ENCODE data around the gene STRN3. TPM values are rescaled to one million over a fixed set of nuclear protein-coding genes. Genes with fewer than 3 reads are reported as not detected.

The STRN3 gene
- total RNA-seq, 2 experiments from 2014 or later, result 25.2 to 37.0 TPM

DNA sequence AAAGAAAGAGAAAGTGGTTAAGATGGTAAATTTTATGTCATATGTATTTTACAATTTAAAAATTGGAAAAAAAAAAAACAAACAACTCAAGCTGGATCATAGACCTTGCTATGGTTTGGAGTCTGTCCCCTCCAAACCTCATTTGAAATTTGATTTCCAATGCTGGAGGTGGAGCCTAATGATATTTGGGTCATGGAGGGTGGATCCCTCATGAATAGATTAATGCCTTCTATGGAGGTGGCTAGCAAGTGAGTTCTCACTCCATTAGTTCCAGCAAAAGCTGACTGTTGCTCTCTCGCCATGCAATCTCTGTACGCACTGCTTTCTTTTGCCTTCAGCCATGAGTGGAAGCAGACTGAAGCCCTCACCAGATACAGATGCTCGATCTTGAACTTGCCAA, 22.9 kb downstream of the STRN3 start:
- TF ChIP-seq CTCF (conservative IDR thresholded peaks at IDR 0.05; ENCODE audit: low read length), result no peak
- TF ChIP-seq EZH2phosphoT487 (IDR thresholded peaks at IDR 0.05; ENCODE audit: borderline replicate concordance, low read depth, low read length), result no peak
- Histone ChIP-seq H3K4me1 (ENCODE audit: insufficient read depth, low read length, poor library complexity, severe bottlenecking) (no peaks in the 10 kb centered on the region), H3K27ac (ENCODE audit: low read depth, low read length, poor library complexity, severe bottlenecking) (no peak overlapping the region), H4K20me1 (ENCODE audit: insufficient read depth, low read length) (no peaks in the 10 kb centered on the region), H2AFZ (ENCODE audit: low read length) (no peak overlapping the region), H3K9me2 (ENCODE audit: insufficient read depth, low read length) (no peaks in the 10 kb centered on the region), H3K4me2 (ENCODE audit: low read length) (no peak overlapping the region), H3K36me3 (ENCODE audit: insufficient read depth, low read length) (peaks cover 65% of the 10 kb centered on the region), H3K4me3 (ENCODE audit: low read depth, low read length, poor library complexity, severe bottlenecking) (no peak overlapping the region), H3K9me3 (ENCODE audit: low read length) (no peaks in the 10 kb centered on the region), H3K79me2 (ENCODE audit: insufficient read depth, low read depth, low read length) (peaks cover 77% of the 10 kb centered on the region)
- intact Hi-C loops (cut with micrococcal nuclease; ENCODE audit: unreplicated experiment), result no loop called here
- BruUV-seq (replicated peaks), result no TSS peak
- DNase-seq (ENCODE audit: low spot score), result no peak
- ChIA-PET CTCF (ENCODE audit: unreplicated experiment) (no interaction called here), POLR2A (interaction anchor here (0.6 to 1.1 kb wide), 2 partner anchors 13 to 74 kb away, joined by 5 read pairs; no protein-coding TSS in a partner anchor)

GRCh38 chr14:31001339-31001658, 24.9 kb downstream of the STRN3 start:
- no peak for DNase-seq (ENCODE audit: low spot score)
- H3K9me3 ChIP-seq (ENCODE audit: low read length), result no peaks in the 10 kb centered on the region
- no peaks in the 10 kb centered on the region for H4K20me1 ChIP-seq (ENCODE audit: insufficient read depth, low read length)
- BruUV-seq (replicated peaks), result no TSS peak
- peaks cover 81% of the 10 kb centered on the region for H3K79me2 ChIP-seq (ENCODE audit: insufficient read depth, low read depth, low read length)
- TF ChIP-seq CTCF (conservative IDR thresholded peaks at IDR 0.05; ENCODE audit: low read length) (no peak), EZH2phosphoT487 (IDR thresholded peaks at IDR 0.05; ENCODE audit: borderline replicate concordance, low read depth, low read length) (no peak)
- peaks cover 58% of the 10 kb centered on the region for H3K36me3 ChIP-seq (ENCODE audit: insufficient read depth, low read length)
- no peak overlapping the region for H3K27ac ChIP-seq (ENCODE audit: low read depth, low read length, poor library complexity, severe bottlenecking)
- H3K4me3 ChIP-seq (ENCODE audit: low read depth, low read length, poor library complexity, severe bottlenecking), result no peak overlapping the region
- H2AFZ ChIP-seq (ENCODE audit: low read length), result no peak overlapping the region
- ChIA-PET POLR2A (no interaction called here), CTCF (ENCODE audit: unreplicated experiment) (no interaction called here)
- no peaks in the 10 kb centered on the region for H3K9me2 ChIP-seq (ENCODE audit: insufficient read depth, low read length)
- intact Hi-C loops (cut with micrococcal nuclease; ENCODE audit: unreplicated experiment), result no loop called here
- no peak overlapping the region for H3K4me2 ChIP-seq (ENCODE audit: low read length)
- no peaks in the 10 kb centered on the region for H3K4me1 ChIP-seq (ENCODE audit: insufficient read depth, low read length, poor library complexity, severe bottlenecking)

DNA sequence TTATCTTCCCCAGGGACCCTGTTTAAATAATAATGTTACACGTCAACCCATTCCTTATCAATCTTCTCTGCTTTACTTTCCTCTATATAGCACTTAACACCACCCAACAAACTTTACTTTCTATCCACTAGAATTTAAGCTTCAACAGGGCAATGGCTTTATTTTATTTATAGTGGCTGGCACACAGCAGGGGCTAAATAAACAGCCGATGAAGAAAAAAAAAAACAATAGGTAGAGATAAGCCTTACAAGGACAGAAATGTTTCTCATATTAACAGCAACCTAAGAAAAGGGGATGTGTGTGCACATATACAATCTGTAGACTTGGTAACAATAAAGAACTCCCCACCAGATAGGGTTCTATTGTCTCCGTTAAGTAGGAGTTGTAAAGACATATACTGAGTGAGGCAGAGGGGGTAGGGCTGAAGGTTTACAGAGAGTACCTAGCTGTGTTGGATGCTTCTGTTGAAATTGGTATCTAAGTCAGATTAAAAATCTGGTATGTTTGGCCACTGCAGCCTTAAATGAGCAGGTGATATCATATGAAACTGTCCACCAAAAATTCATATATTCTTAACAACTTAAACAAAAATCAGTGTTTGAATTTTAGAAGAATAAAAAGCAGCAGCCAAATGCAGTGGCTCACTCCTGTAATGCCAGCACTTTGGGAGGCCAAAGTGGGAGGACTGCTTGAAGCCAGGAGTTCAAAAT, 25.4 kb downstream of the STRN3 start:
- BruUV-seq (replicated peaks), result no TSS peak
- Histone ChIP-seq H4K20me1 (ENCODE audit: insufficient read depth, low read length) (no peaks in the 10 kb centered on the region), H3K36me3 (ENCODE audit: insufficient read depth, low read length) (peaks cover 54% of the 10 kb centered on the region), H3K4me2 (ENCODE audit: low read length) (no peak overlapping the region), H3K79me2 (ENCODE audit: insufficient read depth, low read depth, low read length) (peaks cover 82% of the 10 kb centered on the region), H3K27ac (ENCODE audit: low read depth, low read length, poor library complexity, severe bottlenecking) (no peak overlapping the region), H3K4me3 (ENCODE audit: low read depth, low read length, poor library complexity, severe bottlenecking) (no peak overlapping the region), H3K4me1 (ENCODE audit: insufficient read depth, low read length, poor library complexity, severe bottlenecking) (no peaks in the 10 kb centered on the region), H3K9me3 (ENCODE audit: low read length) (no peaks in the 10 kb centered on the region), H3K9me2 (ENCODE audit: insufficient read depth, low read length) (no peaks in the 10 kb centered on the region), H2AFZ (ENCODE audit: low read length) (no peak overlapping the region)
- intact Hi-C loops (cut with micrococcal nuclease; ENCODE audit: unreplicated experiment), result no loop called here
- CTCF ChIA-PET (ENCODE audit: unreplicated experiment), result no interaction called here
- TF ChIP-seq CTCF (conservative IDR thresholded peaks at IDR 0.05; ENCODE audit: low read length), result no peak
- no peak for TF ChIP-seq EZH2phosphoT487 (IDR thresholded peaks at IDR 0.05; ENCODE audit: borderline replicate concordance, low read depth, low read length)
- POLR2A ChIA-PET, result interaction anchor here (0.6 kb wide), 1 partner anchor 223 kb away, joined by 3 read pairs; no protein-coding TSS in a partner anchor
- DNase-seq (ENCODE audit: low spot score), result no peak

Measured in OCI-LY7 (cell line).